ENCODE results near the gene WRAP73. TPM values are rescaled to one million over a fixed set of nuclear protein-coding genes. Genes with fewer than 3 reads are reported as not detected.

The WRAP73 gene
- total RNA-seq, 1 donor from 2014 or later: 30.1 TPM

DNA sequence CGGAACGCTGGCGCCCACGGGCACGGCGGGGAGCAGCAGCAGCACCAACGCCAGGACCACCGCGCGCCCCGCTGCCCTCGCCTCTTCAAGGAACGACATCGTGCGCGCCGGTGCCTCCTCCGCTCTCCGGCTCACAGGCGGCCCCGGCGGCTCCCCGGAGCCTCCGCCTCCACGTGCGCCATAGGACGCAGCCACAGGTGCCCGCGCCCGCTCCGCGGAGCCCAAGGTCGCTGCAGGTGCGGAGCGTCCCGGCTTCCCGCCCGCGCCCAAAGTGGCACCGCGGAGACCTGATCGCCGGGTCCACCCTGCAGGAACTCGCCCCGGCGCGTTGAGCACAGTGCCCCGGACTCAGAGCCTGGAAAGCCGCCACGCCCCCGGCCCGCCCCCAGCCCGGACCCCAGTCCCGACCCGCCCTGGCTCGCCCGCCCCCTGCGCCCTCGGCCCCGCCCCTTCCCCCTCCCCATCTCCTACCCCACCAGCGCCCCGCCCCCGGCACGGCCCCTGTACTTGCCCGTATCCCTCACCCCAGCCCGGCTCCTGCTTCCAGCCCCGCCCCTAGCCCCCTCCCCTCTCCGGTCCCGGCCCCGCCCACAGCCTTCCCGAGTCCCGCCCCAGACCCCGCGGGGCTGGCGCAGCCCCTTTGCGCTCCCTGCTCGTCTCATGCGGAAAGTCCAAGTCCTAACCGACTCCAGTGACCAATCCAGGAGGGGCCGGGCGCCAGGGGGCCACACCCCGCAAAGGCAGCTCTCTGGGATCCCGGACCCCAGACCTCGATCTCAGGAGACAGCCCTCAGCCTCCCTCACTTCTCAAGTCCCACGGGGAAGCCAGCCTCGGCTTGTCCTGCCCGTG is 38.5 kb downstream of the WRAP73 start, which contains the start of gene MEGF6:
MEGF6 (minus strand) TSS at position 339 of the 850 bp plus-strand sequence; CDS start at position 99, 240 bp downstream.
- ATAC-seq (ENCODE audit: low read depth) (peak; percentile 71), DNase-seq (no peak)
- peak within 1 kb of the TSS; percentile 77 for H3K4me3 Mint-ChIP-seq
- H3K9me3 Mint-ChIP-seq: no peaks in the 10 kb centered on the region
- ChIA-PET POLR2A (no interaction called here), CTCF (no interaction called here)
- no peak within 1 kb of the TSS for H3K27ac Mint-ChIP-seq
- peaks cover 32% of the 10 kb centered on the region for H3K27me3 Mint-ChIP-seq
- TF ChIP-seq, protein P1, sequence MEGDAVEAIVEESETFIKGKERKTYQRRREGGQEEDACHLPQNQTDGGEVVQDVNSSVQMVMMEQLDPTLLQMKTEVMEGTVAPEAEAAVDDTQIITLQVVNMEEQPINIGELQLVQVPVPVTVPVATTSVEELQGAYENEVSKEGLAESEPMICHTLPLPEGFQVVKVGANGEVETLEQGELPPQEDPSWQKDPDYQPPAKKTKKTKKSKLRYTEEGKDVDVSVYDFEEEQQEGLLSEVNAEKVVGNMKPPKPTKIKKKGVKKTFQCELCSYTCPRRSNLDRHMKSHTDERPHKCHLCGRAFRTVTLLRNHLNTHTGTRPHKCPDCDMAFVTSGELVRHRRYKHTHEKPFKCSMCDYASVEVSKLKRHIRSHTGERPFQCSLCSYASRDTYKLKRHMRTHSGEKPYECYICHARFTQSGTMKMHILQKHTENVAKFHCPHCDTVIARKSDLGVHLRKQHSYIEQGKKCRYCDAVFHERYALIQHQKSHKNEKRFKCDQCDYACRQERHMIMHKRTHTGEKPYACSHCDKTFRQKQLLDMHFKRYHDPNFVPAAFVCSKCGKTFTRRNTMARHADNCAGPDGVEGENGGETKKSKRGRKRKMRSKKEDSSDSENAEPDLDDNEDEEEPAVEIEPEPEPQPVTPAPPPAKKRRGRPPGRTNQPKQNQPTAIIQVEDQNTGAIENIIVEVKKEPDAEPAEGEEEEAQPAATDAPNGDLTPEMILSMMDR (IDR thresholded peaks at IDR 0.05): no peak
- peaks cover 10% of the 10 kb centered on the region for H3K4me1 Mint-ChIP-seq
- H3K36me3 Mint-ChIP-seq (ENCODE audit: low read depth): no peaks in the 10 kb centered on the region
- intact Hi-C loops (cut with micrococcal nuclease): no loop called here

DNA sequence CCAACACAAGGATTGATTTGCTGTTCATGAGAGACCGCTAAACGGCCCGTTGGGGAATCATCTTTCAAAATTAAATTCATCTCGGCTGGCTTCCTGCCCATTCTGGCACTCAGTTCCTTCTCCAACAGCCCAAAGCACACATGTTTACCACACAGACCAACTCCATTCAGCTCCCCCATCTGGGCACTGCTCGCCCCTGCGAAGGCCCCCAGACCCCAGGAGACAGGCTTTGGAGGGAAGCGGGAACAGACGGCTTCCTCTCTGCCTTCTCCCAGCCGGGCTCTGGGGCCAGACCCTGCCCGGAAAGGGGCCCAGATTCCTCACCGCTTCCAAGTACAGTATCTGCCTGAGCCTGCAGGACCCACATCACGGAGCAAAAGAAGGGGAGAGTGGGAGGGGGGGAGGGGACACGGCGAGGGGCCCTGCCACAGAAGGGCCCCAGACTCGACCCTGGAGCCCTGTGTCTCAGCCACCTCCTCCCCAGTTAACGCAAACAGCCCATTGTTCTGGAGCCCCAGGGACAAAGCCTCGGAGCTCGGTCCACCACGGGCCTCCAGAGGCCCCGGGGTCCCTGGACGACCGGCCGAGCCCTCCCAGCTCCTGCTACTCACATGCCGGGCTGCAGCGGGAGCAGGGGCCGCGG is 39.3 kb downstream of the WRAP73 start:
- TF ChIP-seq, protein P1 (IDR thresholded peaks at IDR 0.05): no peak
- Mint-ChIP-seq H3K36me3 (ENCODE audit: low read depth) (no peaks in the 10 kb centered on the region), H3K9me3 (no peaks in the 10 kb centered on the region), H3K4me3 (peak overlapping the region; percentile 48), H3K27me3 (peaks cover 32% of the 10 kb centered on the region), H3K27ac (no peak overlapping the region), H3K4me1 (peaks cover 10% of the 10 kb centered on the region)
- DNase-seq (no peak), ATAC-seq (ENCODE audit: low read depth) (no peak)
- intact Hi-C loops (cut with micrococcal nuclease): no loop called here
- CTCF ChIA-PET: interaction anchor here (0.6 kb wide), 1 partner anchor 117 kb away, joined by 3 read pairs; no protein-coding TSS in a partner anchor
- POLR2A ChIA-PET: no interaction called here

DNA sequence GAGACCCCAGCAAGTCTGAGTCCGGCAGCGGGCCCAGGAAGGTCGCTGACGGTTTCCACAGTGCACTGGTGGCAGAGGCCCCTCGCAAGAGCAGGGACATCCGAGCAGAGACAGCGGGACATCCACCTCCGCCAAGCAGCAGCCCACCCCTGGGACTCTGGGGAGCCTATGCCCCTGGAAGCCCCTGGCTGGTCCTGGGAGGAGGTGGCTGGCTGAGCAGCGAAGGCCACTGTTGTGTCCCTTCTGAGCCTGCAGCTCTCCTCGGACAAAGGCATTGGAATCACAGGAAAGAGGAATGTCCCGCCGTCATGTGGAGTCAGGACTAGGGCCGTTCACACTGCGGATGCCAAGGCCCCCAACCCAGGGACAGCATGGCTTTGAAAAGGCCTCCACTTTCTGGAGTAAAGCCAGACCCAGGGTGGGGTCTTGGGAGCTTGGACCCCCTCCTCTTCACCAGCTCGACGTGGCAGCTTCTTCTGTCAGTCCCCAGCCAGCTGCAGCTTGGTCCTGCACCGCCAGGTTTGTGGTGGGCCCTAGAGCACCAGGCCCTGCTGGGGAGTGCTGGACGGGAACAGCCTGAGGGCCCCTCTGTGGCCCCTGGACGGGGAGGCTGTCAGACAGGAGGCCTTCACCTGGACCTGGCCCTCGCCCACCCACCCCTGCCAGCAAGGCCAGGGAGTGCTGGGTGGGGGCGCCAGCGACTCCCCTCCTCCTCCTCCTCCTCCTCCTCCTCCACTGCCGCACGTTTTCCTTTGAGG is 40.0 kb downstream of the WRAP73 start:
- CTCF ChIA-PET: interaction anchor here (0.6 kb wide), 1 partner anchor 118 kb away, joined by 3 read pairs; no protein-coding TSS in a partner anchor
- Mint-ChIP-seq H3K27me3 (peaks cover 32% of the 10 kb centered on the region), H3K4me1 (peaks cover 10% of the 10 kb centered on the region), H3K27ac (no peak overlapping the region), H3K9me3 (no peaks in the 10 kb centered on the region), H3K36me3 (ENCODE audit: low read depth) (no peaks in the 10 kb centered on the region), H3K4me3 (no peak overlapping the region)
- ATAC-seq (ENCODE audit: low read depth) (no peak), DNase-seq (no peak)
- POLR2A ChIA-PET: no interaction called here
- TF ChIP-seq, protein P1 (IDR thresholded peaks at IDR 0.05): no peak
- intact Hi-C loops (cut with micrococcal nuclease): no loop called here

DNA sequence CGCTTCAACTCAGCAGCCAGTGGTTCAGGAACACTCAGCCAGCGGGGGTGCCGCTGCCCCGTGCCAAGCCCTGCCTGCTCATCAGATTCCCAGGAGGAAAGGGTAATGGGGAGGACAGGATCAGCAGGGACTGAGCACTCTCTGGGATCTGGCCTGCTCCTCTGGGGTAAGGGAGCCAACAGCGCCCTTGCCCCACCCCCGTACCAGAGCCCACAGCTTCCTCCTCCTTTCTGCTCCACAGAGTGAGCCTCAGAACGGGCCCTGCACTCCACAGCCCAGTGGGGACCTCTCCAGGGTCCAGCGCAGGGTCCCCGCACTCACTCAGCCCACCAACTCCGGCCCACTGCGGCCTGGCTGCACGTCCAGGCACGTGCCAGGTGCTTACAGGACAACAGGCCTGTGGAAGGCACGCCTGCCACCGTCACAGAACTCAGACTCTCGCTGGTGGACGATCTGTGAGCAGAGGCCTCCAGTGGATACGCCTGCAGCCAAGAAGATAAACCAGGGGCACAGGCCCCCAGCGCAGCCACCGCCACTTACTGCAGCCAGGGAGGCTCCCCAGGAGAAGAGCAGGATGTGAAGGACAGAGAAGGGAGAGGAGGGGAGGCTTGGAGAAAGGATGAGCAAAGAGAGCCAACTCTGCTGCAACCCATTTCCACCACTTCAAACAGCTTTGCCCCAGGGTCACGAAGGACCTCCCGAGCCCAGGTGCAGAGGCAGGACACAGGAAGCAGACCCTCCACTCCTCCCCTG is 40.7 kb downstream of the WRAP73 start:
- H3K27ac Mint-ChIP-seq: no peak overlapping the region
- H3K27me3 Mint-ChIP-seq: peaks cover 32% of the 10 kb centered on the region
- H3K9me3 Mint-ChIP-seq: no peaks in the 10 kb centered on the region
- DNase-seq: no peak
- ChIA-PET POLR2A (no interaction called here), CTCF (no interaction called here)
- H3K4me3 Mint-ChIP-seq: no peak overlapping the region
- H3K36me3 Mint-ChIP-seq (ENCODE audit: low read depth): no peaks in the 10 kb centered on the region
- TF ChIP-seq, protein P1 (IDR thresholded peaks at IDR 0.05): no peak
- H3K4me1 Mint-ChIP-seq: peaks cover 10% of the 10 kb centered on the region
- intact Hi-C loops (cut with micrococcal nuclease): no loop called here
- no peak for ATAC-seq (ENCODE audit: low read depth)

All from activated B cell treated with CpG ODN at 0.5 μM for 24 hours (primary cell).